Measurements from ENCODE around the gene COL1A1.

The COL1A1 gene

DNA sequence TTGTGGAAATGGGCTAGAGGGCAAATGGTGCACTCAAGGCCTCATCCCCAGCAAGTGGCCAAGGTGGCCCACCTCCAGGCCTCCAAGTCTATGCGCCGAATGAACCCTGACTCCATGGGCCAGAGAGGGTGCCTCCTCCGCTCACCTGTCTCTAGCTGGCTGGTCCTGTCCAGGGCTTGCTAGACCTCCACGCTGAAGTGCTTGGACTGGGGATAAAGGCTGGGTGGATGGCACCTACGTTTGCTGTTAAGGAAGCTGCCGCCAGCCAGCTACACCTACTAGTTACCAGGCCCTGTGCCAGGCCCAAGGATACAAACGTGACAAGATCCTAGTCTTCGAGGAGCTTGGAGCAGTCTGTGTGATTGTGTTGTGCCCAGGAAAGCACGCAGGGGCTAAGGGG is 36.4 kb downstream of the COL1A1 start:
- Mint-ChIP-seq H3K27ac (peak overlapping the region in 1 of 2 donors; percentile 91), H3K4me3 (no peak overlapping the region), H3K27me3 (no peaks in the 10 kb centered on the region), H3K9me3 (no peaks in the 10 kb centered on the region), H3K4me1 (peaks cover 69% of the 10 kb centered on the region)
- no peak for ATAC-seq
- no peak for DNase-seq

DNA sequence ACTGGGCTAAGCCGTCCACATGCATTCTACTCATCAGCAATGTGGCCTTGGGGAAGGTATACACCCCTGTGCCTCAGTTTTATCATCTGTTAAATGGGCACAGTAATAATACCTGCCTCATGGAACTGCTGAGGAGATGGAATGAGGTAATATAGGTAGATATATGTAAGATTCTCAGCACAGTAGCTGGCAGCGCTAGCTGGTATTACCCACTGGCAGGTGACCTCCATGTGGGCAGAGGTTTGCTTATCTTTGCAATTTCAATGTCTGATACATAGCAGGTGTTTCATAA is 36.8 kb downstream of the COL1A1 start:
- no peaks in the 10 kb centered on the region for H3K9me3 Mint-ChIP-seq
- H3K4me1 Mint-ChIP-seq: peaks cover 71% of the 10 kb centered on the region
- no peaks in the 10 kb centered on the region for H3K27me3 Mint-ChIP-seq
- DNase-seq (no peak), ATAC-seq (no peak)
- H3K4me3 Mint-ChIP-seq: no peak overlapping the region
- H3K27ac Mint-ChIP-seq: no peak overlapping the region

- DNase-seq (no peak), ATAC-seq (peak; percentile 1)
- Mint-ChIP-seq H3K27ac (peak overlapping the region in 1 of 2 donors; percentile 27), H3K9me3 (no peaks in the 10 kb centered on the region), H3K4me3 (peak overlapping the region; percentile 25 to 70), H3K4me1 (peaks cover 65% of the 10 kb centered on the region), H3K27me3 (no peaks in the 10 kb centered on the region)
Observed at GRCh38 chr17:50163843-50164696, 37.4 kb downstream of the COL1A1 start.

DNA sequence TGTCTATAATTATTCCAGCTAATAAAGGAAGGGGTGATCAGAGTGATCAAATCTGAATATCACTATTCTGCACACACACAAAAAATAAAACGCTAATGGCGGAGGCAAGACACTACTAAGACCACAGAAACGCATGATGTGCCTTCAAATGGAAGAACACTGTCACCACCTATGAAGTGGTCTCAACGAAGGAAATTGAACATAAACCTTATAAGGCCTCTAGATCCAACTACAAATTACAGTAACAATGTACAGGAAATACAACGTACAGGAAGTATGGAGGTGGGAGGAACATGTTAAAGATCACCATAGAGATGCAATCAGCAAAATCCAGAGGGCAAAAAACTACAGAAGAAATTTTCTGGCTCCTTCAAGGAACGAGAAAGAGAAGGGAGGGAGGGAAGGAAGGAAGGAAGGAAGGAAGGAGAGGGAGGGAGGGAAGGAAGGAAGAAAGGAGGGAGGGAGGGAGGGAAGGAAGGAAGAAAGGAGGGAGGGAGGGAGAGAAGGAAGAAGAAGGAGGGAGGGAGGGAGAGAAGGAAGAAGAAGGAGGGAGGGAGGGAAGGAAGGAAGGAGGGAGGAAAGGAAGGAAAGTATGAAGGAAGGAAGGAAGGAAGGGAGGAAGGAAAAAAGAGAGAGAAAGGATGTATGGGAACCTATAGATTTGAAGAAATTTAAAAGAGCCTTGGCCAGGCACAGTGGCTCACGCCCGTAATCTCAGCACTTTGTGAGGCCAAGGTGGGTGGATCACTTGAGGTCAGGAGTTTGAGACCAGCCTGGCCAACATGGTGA is 38.8 kb downstream of the COL1A1 start:
- H3K27me3 Mint-ChIP-seq: no peaks in the 10 kb centered on the region
- H3K4me1 Mint-ChIP-seq: peaks cover 61% of the 10 kb centered on the region
- H3K9me3 Mint-ChIP-seq: no peaks in the 10 kb centered on the region
- H3K4me3 Mint-ChIP-seq: peak overlapping the region; percentile 73 to 83
- peak overlapping the region; percentile 38 to 93 for H3K27ac Mint-ChIP-seq
- no peak for DNase-seq
- ATAC-seq: peak; percentile 27

- H3K27ac Mint-ChIP-seq: peak overlapping the region; percentile 97 to 98
- H3K27me3 Mint-ChIP-seq: no peaks in the 10 kb centered on the region
- ATAC-seq: peak; percentile 10
- no peak for DNase-seq
- peaks cover 57% of the 10 kb centered on the region for H3K4me1 Mint-ChIP-seq
- no peaks in the 10 kb centered on the region for H3K9me3 Mint-ChIP-seq
- peak overlapping the region; percentile 73 to 83 for H3K4me3 Mint-ChIP-seq
Observed at GRCh38 chr17:50161911-50162288, 39.5 kb downstream of the COL1A1 start.

DNA sequence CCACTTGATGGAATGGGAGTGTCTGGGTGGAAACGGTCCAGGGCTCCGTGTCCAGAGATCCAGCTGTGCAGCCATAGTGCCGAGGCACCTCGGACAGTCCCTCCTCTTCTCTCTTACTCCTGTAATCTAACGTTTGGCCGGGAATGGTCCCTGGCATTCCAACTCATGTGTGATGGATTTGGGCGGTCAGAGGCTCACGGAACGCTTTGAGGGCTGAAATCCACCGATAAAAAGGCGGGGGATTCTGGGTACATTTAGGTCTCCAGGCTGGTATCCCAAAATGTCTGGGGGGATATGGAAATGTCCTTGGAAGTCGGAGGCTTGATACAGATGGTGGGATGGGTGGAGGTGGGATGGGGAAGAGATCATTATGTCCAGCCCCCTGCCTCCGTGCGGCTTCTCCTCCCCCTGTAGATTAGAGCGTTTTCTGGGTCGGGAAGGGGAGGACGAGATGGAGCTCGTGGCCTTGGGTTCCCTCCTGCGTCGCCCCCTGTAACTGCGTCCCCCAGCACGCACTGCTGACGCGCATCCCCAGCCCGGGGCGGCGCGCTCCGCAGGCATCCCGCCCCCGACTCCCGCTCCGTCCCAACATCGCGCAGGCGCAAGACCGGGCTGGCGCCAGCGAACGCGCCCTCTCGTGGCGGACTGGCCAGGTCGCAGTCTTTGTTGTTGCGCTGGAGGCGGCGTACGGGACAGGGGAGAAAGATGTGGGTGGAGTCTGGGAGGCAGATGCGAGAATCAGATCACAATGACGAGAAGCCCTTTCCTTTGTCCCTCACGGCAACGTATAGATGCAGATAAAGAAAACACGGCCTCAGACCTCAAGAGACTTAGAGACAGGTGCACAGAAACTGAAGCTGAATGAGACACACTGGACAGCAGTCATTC is 40.2 kb downstream of the COL1A1 start:
- H3K4me1 Mint-ChIP-seq: peaks cover 57% of the 10 kb centered on the region
- peak overlapping the region; percentile 97 to 98 for H3K27ac Mint-ChIP-seq
- peak overlapping the region; percentile 73 to 83 for H3K4me3 Mint-ChIP-seq
- no peaks in the 10 kb centered on the region for H3K27me3 Mint-ChIP-seq
- H3K9me3 Mint-ChIP-seq: no peaks in the 10 kb centered on the region
- peak; percentile 93 for ATAC-seq
- DNase-seq: peak; percentile 98

DNA sequence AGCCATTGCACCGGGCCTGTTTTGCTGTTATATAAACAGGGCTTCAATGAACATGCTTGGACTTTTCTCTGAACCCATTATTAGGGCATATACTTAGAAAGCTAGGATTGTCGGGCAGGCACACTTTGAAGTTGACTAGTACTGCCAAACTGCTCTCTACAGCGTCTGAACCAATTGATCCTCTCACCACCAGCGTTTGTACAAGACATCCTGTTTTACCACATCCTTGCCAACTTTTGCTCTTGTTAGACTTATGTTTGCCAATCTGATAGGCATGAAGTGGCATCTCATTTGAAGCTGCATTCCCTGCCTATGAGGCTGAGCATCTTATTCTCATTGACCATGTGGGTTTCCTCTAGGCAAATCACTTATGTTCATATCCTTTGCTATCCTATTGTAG is 43.5 kb downstream of the COL1A1 start:
- peaks cover 69% of the 10 kb centered on the region for H3K4me1 Mint-ChIP-seq
- H3K27me3 Mint-ChIP-seq: no peaks in the 10 kb centered on the region
- no peak for ATAC-seq
- H3K27ac Mint-ChIP-seq: no peak overlapping the region
- no peaks in the 10 kb centered on the region for H3K9me3 Mint-ChIP-seq
- H3K4me3 Mint-ChIP-seq: no peak overlapping the region
- no peak for DNase-seq

- Mint-ChIP-seq H3K9me3 (no peaks in the 10 kb centered on the region), H3K4me3 (peak overlapping the region; percentile 44 to 55), H3K27ac (peak overlapping the region in 1 of 2 donors; percentile 69), H3K27me3 (no peaks in the 10 kb centered on the region), H3K4me1 (peaks cover 58% of the 10 kb centered on the region)
- ATAC-seq: no peak
- no peak for DNase-seq
Observed at GRCh38 chr17:50155115-50155819, 46.2 kb downstream of the COL1A1 start.

DNA sequence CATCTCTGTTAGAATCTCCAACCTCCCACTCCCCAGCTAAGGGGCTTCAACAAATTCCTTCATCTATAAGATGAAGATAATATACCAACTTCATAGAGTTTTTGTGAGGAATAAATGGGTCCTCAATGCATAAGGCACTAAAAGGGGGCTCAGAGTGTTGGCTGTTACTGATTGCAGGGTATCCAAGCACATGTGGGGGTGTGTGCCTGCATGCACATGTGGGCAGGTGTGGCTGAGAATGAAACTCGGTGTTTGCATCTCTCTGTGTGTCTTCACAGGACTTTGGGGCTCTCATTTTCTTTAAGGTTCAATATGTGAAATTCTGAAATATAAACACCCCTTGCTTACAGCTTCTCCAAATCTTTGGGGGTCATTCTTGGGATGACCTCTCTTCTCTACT is 46.8 kb downstream of the COL1A1 start:
- ATAC-seq (no peak), DNase-seq (no peak)
- Mint-ChIP-seq H3K4me3 (peak overlapping the region; percentile 44 to 55), H3K9me3 (no peaks in the 10 kb centered on the region), H3K27me3 (no peaks in the 10 kb centered on the region), H3K4me1 (peaks cover 54% of the 10 kb centered on the region), H3K27ac (no peak overlapping the region)

DNA sequence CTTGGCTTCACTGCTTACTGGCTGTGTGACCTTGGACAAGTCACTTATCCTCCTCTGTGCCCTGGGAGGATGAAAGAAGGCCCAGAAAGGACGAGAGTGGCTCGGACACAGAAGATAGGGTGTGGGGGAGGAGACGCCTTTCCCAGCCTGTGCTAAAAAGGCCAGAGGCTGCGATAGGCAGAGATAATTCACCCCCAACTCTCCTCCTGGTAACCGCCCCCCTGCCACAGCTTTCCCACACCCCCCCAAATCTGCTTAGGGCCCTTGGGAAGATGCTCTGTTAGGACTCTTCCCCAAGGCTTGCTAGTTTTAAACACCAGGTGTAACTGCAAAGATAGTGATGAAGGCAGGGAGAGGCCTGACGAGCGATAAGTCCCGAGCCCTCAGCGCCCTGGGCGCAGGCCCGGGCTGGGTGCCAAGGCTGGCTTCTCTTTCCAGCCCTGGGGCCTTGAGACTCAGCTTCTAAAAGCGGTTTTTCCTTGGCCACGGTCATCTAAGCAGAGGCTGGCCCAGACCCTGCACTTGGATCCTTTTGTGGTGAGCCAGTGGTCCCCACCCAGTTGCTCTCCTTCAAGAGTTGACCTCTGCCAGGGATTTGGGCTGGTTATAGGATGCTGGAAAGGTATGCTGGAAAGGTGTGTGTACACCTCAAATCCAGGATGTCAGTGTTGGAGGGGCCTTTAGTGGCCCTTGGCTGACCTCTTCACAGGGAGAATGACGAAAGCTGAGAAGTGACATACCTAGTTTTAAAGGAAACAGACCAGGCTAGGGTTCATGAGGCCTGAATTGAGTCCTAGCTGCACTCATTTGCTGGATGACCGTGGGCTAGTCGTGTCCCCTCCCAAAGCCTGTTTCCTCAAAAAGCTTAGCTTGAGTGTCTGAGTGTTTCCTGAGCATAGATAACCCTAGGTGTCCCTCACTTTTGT is 47.5 kb downstream of the COL1A1 start:
- no peak overlapping the region for H3K27ac Mint-ChIP-seq
- ATAC-seq (no peak), DNase-seq (no peak)
- peaks cover 54% of the 10 kb centered on the region for H3K4me1 Mint-ChIP-seq
- no peak overlapping the region for H3K4me3 Mint-ChIP-seq
- H3K27me3 Mint-ChIP-seq: no peaks in the 10 kb centered on the region
- H3K9me3 Mint-ChIP-seq: no peaks in the 10 kb centered on the region

GRCh38 chr17:50152736-50153135 is 48.7 kb downstream of the COL1A1 start:
- H3K27me3 Mint-ChIP-seq: no peaks in the 10 kb centered on the region
- H3K4me1 Mint-ChIP-seq: peaks cover 44% of the 10 kb centered on the region
- H3K9me3 Mint-ChIP-seq: no peaks in the 10 kb centered on the region
- ATAC-seq: no peak
- H3K4me3 Mint-ChIP-seq: peak overlapping the region in 1 of 2 donors; percentile 95
- H3K27ac Mint-ChIP-seq: peak overlapping the region; percentile 34 to 95
- no peak for DNase-seq

DNA sequence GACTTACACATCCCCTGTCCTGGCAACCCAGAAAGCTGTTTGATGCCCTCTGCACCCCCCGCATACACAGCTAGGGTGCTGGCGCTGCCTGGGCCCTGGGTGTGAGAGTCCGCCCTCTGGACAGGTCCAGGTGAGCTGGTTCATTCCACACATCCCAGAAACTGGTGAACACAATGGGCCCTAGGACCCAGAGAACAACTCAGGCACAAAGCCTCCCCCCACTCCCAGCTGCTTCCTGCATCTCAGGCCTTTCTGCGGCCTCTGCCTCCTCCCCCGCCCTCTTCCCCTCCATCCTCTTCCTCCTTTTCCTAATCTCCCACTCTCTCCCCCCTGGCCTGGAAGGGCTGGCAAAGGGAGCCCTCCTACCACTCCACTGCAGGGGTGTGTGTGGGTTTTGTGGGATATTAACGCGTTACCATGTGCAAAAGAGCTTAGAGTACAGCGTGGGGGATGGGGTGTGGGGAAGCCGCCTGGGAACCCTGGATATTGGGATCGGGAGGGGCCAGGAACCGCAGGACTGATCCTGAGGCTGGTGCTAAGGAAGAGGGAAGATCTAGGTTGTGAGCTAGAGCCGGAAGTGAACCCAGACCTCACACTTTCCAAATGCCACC is 49.4 kb downstream of the COL1A1 start:
- Mint-ChIP-seq H3K4me3 (peak overlapping the region; percentile 92 to 95), H3K9me3 (no peaks in the 10 kb centered on the region), H3K27me3 (no peaks in the 10 kb centered on the region), H3K4me1 (peaks cover 49% of the 10 kb centered on the region), H3K27ac (peak overlapping the region in 1 of 2 donors; percentile 95)
- ATAC-seq (peak; percentile 26), DNase-seq (peak in 1 of 2 donors; percentile 66)

- Mint-ChIP-seq H3K4me3 (peak overlapping the region; percentile 92 to 95), H3K9me3 (no peaks in the 10 kb centered on the region), H3K27ac (peak overlapping the region; percentile 94 to 95), H3K27me3 (no peaks in the 10 kb centered on the region), H3K4me1 (peaks cover 57% of the 10 kb centered on the region)
- DNase-seq: peak; percentile 87 to 91
- ATAC-seq: peak; percentile 72
Observed at GRCh38 chr17:50151041-50151936, 50.1 kb downstream of the COL1A1 start.

Measured in stimulated activated naive CD8-positive, alpha-beta T cell treated with anti-CD3 and anti-CD28 coated beads, Interleukin-15, amount 100 ng/mL, for 72 hours (primary cell).